A673 (cell line): ENCODE measurements around the gene NUS1.

ENCODE experiments used
- EZH2 ChIP-seq: fragments of 200-600 bp; sonication (generic); IDR thresholded peaks from 2 replicates; pipeline ENCODE4 v1.6.1; 2017; ENCODE audit warnings: borderline replicate concordance, low read depth, mild to moderate bottlenecking, mixed read lengths, antibody characterized with exemption, low read length; ENCODE audit not compliant: poor library complexity, severe bottlenecking
- TF ChIP-seq, protein P1 (sequence below): fragments of 300-800, 200-600 bp; sonication (generic); conservative IDR thresholded peaks from 2 replicates; pipeline ENCODE4 v1.5.1; 2017; ENCODE audit warnings: low read depth, mild to moderate bottlenecking, antibody characterized with exemption, low read length, moderate library complexity, mixed read lengths

- TF ChIP-seq, protein P1, sequence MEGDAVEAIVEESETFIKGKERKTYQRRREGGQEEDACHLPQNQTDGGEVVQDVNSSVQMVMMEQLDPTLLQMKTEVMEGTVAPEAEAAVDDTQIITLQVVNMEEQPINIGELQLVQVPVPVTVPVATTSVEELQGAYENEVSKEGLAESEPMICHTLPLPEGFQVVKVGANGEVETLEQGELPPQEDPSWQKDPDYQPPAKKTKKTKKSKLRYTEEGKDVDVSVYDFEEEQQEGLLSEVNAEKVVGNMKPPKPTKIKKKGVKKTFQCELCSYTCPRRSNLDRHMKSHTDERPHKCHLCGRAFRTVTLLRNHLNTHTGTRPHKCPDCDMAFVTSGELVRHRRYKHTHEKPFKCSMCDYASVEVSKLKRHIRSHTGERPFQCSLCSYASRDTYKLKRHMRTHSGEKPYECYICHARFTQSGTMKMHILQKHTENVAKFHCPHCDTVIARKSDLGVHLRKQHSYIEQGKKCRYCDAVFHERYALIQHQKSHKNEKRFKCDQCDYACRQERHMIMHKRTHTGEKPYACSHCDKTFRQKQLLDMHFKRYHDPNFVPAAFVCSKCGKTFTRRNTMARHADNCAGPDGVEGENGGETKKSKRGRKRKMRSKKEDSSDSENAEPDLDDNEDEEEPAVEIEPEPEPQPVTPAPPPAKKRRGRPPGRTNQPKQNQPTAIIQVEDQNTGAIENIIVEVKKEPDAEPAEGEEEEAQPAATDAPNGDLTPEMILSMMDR: no peak
- no peak for TF ChIP-seq EZH2
These were observed 36.1 kb downstream of the NUS1 start for GRCh38 chr6:117711369-117711768.
